ENCODE measurements around the gene EPN1.

The EPN1 gene

DNA sequence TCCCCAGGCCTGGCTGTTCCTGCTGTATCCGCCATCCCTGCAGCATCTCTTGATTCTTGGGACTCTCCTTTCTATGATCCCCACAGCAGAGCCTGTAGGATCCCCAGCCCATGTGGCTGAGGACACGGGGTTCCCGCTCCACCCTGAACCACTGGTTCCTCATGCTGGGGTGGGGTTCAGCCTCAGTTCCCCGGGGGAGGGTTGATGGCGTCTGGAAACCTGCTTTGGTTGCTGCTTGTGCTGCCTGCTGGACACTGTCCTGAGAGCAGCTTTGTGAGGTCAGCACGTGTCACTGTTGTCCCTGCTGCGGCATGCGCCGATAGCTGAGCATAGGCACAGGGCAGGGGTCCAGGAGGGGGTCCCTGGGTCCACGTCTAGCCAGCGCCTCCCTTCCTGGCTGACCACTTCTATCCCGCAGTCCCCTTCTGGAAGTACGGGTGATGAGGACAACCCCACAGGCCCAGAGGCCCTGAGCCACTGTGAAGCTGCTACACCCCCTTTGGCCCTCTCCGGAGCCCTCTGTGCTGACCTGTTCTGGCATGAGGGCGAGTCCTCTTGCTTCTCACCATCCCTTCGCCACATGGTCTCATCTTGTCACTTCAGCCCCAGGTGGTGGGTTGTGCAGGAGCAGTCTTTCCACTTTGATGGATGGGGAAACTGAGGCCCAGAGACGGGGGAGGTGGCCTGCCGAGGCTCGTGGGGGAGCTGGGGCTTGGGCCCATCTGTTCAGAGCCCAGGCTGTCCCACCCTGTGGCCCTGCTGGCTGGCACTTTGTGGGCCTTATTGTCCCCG, 5.5 kb downstream of the EPN1 start:
- no peak for DNase-seq

DNA sequence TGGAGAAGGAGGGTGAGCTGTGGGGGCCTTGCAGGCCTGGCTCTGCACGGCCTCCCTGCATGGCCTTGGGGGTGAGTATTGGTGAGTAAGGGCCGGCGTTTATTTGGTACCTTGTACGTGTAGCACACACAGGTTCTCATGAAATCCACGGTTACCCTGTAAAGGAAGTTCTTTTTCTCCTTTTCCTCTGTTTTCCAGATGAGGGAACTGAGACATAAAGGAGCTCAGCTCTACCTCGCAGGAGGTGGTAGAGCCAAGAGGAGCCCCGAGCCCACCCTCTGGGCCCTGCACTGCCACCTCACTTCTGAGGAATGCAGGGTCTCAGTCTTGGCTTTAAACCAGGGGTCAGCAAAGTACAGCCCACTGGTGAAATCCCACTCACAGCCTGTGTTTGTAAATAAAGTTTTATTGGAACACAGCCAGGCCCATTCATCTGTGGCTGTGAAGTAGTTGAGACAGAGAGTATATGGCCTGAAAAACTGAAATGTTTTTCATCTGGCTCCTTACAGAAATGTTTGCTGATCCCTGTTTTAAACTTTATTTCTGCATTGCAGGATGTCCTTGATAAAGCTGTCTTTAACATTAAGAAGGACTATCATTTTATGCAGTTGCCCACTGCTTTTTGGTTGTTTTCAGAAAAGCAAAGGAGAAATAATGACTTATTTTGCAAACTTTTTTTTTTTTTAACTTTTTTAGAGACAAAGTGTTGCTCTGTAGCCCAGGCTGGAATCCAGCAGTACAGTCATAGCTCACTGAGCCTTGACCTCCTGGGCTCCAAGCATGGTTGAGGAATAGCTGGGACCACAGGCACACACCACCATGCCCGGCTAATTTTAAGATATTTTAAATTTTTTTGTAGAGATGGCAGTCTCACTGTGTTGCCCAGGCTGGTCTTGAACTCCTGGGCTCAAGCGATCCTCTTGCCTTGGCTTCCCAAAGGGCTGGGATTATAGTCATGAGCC, 6.4 kb downstream of the EPN1 start:
- no peak for DNase-seq

DNA sequence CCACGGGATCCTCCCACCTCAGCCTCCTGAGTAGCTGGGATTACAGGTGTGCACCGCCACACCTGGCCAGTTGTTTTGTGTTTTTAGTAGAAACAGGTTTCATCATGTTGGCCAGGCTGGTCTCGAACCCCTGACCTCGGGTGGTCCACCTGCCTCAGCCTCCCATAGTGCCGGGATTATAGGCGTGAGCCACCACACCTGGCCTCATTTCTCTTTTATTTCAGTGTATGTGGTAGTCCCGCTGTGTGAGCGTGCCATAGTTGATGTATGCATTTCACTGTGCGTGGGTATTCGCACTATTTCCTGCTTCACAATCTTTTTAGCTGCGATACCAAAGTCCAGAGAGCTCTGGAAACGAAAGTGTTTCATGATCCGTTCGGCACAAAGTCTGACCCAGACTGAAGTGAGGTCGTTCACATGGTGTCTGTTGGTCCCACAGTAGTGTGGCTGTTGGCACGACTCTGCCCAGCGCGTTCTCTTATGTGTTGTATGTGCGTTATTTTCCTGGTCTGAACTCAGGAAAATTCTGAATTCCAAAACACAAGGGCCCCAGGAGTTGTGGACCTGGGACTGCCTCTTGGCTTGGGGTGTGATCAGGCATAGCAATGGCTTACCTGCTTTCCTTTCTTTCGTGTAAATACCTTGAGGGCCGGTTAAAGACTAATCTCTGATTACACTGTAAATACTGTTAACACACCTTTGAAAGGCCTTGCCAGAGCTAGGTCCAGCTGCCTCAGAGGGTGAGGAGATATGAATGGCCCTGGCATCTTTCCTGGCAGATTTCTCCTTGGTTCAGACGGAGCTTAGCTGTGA, 8.6 kb downstream of the EPN1 start:
- no peak for DNase-seq

- DNase-seq: no peak
These were observed 10.1 kb downstream of the EPN1 start for GRCh38 chr19:55684946-55685681.

GRCh38 chr19:55685776-55686175, 10.8 kb downstream of the EPN1 start:
- no peak for DNase-seq

GRCh38 chr19:55686311-55687050, 11.5 kb downstream of the EPN1 start:
- DNase-seq: no peak

DNA sequence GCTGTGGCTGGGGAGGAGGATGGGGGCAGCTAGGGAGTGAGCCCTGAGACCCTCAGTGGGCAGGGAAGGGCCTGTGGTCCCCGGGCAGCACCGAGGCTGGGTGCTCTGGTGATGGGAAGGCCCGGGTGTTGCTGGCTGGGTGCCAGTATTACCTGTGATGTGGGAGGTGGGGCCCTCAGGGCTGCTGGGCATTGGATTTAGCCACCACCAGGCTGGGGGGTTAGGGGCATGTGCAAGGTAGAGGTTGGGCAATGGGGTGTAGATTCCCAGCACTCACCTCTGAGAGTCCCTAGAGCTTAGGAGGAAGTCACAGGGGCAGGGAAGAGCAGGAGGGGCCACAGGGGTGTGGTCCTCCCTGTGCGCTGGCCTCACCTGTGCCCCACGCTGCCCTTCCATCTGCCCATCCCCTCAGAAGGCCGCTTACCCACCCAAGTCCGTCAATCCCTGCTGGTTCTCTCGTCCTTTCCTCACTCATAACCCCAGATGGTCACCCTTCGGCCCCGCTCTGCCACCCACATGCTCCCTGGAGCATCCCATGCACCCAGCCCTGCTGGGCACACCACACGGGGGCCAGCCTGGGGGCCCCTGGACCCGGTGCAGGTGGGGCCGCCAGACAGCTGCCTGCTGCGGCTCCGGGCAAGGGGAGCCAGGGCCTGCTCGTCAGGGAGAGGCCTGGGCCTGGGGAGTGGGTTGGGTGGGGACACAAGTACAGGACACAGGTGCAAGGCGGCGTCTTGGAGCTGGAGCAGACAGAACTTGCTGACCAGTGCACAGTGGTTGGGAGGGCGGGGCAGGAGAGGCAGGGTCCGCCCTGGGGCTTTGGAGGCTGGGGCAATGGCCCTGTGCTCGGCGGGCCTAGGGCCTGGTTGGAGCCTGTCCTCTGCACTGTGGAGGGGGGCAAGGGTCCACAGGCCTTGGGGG, 12.5 kb downstream of the EPN1 start:
- DNase-seq: no peak

DNA sequence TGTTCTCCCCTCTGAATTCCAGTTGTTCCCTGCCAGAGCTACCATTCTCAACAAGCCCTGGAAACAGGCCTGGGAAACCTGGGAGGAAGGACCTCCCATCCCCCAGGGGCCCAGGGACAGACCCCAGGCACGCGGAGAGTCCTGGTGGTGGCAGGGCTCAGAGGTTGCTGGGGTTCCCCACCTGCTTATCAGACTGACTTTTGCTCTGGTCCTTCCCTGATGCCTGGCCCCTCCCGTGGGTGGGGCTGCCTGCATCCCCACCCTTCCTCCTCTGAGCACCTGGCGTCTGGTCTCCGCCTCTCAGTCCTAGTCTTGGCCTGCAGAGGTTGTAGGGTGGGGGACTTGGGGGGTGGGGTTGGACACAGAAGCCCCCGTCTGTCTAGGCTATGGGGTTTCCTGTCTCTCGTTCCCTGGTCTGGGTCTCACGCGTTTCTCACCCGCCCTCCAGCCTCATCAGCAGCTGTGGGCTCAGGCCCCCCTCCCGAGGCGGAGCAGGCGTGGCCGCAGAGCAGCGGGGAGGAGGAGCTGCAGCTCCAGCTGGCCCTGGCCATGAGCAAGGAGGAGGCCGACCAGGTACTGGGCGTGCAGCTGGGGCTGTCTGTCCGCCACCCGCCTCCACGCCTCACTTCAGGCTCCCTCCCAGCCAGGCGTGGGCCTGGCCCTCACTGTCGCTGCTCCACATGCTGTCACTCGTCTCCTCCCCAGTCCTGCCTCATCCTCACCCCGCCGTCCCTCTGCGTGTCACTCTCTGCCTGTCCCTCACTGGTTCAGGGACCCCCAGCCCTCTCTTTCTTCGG, 13.6 kb downstream of the EPN1 start:
- no peak for DNase-seq

DNA sequence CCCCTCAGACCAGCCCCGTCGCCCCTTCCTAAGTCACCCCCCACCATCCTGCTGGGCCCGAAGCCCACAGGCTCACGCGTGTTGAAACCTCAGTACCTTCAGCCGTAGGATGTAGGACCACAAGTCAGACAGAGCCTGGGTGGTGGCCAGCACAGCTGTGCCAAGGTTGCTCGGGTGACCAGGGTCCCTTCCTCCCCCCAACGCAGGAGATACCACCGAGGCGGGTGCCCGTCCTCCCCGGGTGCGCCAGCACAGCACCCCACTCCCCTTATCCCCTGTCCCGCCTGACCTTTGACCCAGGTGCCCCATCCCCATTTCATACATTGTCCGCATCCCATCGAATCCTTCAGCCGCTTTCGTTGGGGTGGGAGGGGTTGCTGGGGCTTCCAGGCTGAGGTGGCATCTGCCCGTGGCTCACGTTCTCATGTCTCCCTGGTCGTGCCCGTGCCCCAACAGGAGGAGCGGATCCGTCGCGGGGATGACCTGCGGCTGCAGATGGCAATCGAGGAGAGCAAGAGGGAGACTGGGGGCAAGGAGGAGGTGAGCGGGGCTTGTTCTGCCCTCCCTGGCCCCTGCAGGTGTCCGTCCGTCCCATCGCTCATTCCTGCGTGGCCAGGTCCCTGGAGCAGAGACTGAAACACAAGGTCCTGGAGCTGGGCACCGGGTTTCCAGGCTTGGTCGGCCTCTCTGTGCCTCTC, 14.5 kb downstream of the EPN1 start:
- no peak for DNase-seq

- DNase-seq: no peak
These were observed 15.2 kb downstream of the EPN1 start for GRCh38 chr19:55690109-55690768.

DNA sequence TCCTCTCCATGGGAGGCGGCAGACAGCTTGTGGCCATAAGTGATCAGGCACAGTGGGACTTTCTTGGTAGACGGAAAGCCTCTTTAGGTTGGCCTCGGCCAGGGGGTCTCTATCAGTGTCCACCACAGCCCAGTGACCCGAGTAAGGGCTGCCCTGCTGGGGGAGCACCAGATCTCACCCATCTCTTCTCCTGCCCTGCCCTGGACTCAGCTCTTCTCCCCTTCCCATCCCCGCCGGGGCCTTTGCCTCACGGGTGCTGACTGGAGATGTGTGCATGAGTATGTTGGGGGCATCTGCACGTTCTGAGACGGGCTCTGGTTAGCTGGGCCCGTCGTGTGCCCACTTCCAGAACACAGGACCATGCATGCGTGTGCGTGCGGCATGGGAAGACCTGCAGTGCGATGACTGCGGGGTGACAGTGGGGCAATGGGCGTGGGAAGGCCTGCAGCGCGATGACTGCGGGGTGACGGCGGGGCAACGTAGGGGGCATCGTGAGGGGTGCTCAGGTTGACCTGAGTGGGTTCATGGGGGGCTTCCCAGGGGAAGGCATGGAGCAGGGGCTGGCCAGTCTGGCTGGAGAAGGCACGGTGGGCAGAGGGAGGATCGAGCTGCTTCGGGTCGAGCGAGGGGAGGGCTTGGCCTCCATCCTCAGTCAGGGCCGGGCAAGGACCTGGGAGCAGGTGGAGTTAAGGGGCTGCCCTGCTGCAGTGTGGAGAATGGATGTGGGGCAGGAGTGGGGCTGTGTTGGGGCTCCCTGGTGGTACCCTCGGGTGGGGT, 15.9 kb downstream of the EPN1 start:
- no peak for DNase-seq

GRCh38 chr19:55691561-55692481, 16.8 kb downstream of the EPN1 start:
- DNase-seq: no peak

- DNase-seq: no peak
These were observed 17.7 kb downstream of the EPN1 start for GRCh38 chr19:55692681-55693081.

DNA sequence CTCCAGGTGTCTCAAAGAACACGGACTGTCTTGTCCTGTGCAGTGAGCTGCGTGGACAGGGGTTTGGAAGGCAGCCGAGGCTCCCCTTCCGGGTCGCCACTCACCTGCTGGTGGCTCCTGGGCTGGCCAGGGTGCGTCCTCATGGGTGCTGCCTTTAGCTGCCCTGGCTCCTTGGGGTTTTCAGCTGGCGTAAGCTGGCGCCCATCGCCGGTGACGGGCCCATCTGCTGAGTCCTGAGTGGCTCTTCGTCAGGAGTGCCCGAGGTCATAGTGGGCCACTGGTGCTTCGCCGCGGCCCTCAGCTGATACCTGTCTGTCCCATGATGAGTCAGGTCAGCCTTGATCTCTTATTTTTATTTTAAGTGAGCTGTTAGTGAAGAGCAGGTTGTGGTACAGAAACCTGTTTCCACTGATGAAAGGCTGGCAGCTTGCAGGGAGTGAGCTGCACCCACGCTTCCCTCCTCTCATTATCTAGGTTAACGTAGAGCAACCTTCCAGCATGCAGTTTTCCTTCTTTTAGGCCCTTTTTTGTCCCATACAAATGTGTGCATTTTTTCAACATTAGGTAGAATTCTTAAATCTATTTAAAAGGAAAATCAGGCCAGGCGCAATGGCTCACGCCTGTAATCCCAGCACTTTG, 18.4 kb downstream of the EPN1 start:
- no peak for DNase-seq

DNA sequence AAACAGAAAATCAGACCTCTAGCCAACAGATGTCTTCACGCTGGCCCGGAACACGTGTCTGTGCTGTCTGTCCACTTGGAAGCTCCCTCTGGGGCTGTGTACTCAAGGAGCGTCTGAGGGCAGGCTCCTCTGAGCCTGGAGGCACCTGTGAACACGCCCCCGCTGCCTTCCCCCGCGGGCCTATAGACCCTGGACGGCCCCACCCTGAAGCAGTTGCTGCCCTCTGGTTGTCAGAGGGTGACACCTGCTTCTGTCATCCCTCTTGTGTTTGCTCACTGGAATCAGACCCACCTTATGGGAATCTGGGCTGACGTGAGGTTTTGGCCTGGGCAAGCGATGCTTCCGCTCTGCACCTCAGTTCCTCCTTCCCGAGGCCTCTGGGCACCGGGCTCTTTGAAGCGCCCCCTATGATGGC, 19.2 kb downstream of the EPN1 start:
- no peak for DNase-seq

All from activated CD4-positive, alpha-beta T cell treated with anti-CD3 and anti-CD28 coated beads, Interleukin-2, amount 50 U/mL, for 4 hours (primary cell).